ENCODE data around the gene STYK1. TPM values are rescaled to one million over a fixed set of nuclear protein-coding genes. Genes with fewer than 3 reads are reported as not detected.

Gene STYK1, protein sequence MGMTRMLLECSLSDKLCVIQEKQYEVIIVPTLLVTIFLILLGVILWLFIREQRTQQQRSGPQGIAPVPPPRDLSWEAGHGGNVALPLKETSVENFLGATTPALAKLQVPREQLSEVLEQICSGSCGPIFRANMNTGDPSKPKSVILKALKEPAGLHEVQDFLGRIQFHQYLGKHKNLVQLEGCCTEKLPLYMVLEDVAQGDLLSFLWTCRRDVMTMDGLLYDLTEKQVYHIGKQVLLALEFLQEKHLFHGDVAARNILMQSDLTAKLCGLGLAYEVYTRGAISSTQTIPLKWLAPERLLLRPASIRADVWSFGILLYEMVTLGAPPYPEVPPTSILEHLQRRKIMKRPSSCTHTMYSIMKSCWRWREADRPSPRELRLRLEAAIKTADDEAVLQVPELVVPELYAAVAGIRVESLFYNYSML
- total RNA-seq: 1.4 and 2.8 TPM in 2 replicates

DNA sequence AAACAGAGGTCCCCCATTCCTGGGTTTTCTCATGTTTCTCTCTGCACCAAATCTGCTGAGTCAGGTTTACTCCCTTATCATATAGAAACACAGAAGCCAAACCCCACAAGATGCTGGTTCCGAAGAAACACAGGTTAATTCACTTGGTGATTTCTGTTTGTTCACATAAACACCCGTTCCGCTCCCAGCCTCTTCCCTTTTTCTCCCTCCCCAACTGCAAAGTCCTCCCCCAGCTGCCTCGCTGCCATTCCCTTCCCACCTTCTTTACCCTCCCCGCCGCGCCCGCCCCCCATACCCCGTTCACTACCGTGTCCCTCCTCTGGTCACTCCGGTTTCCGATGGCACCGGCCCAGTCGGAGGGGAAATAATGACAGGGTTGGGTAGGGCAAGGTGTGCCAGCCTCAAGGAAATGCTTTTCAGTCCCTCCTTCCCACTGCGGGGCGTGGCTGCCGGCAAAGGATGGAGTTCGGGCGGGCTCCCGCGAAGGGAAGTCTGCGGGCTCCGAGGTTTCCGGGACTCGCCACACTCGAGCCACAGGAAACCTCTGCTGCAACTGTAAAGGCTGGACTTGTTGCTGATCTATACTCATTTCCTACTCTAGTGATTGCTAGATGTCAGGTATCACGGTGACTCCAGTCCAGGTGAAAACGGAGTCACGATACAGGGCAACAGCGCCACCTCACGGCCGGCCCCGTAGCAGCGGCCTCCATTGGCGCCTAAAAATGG, at the start of gene STYK1:
STYK1 (minus strand) TSS at position 394 of the 726 bp plus-strand sequence. CDS start 39,434 bp downstream, outside the sequence.

DNA sequence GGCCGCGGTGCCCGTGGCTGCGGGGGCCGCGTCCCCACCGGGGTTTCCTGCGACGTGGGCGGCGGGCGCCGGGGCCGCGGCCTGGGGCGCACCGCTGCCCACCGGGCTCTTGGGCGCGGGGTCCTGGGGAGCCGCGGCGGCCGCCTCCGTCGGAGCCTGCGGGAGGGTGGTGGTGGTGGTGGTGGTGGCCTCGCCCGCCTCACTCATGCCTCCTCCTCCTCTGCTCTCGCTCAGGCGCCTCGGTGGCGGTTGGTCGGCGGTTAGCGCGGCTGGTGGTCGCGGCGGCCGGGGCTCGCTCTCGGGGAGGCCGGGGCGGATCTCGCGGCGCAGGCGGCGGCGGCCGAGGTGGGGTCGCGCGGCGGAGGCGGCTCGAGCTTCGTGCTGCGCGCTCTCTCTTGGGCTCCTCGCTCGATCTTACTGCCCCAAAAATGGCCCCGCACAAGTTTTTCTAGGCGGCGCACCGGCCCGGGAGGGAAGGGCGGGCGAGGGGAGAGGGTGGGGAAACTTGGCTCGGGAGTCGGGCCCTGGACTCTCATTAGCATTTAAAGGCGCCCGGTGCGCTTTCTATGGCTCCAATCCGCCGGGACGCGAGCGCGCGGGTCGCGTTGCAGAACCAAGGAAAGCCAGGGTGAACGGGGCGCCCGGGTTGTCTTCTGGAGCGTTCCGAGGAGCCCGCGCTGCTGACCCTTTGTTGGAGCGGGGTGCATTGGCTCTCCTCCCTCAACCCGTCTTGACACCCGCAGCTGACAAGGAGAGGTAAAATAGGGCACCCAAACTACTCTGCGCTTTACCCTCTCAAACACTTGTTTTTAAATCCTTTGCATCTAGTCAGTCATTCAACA, 49.3 kb upstream of the STYK1 start, which contains the start of gene YBX3:
YBX3 (minus strand) TSS at position 419 of the 842 bp plus-strand sequence; CDS start at position 207, 212 bp downstream.

DNA sequence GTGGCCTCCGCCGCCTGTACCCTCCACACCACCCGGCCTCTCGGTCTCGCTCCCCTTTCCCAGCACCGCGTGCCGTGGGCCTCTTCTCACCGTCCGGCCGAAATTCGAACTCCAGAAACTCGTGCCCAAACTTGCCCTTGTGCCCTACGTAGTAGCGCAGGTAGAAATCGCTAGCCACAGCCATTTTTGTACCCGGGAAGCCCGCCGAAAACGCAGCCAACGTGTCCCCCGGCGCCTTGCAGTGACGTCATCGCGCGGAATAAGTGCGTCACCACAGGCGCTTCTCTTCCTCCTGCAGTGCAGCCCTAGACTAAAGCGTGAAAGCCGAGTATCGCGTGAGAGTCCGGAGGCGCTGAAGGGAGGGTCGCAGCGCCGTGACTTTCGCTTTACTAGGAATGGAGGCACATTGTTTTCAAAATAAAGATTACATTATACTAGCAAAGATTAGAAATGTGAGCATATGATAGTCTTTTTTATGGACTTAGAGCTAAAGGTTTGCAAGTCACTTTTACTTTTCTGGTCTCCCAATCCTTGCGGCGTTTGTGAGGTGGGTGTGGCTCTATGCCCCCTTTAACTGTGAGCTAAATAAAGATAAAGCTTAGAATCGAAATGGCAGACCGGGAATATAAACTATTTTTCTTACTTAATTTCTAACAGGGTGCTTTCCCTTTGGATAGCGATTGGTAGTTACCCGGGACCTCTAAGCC, 60.4 kb downstream of the STYK1 start, which contains the start of gene MAGOHB:
MAGOHB (minus strand) TSS at position 261 of the 707 bp plus-strand sequence; CDS start at position 184, 77 bp downstream.

Other genes starting within 250 kb of the STYK1 start
- gene KLRC2, start 238.0 kb downstream of the STYK1 start, total RNA-seq: 0.14 TPM in 1 of 2 replicates, not detected in the other
- not detected in 2 replicates for gene KLRC1, start 220.7 kb downstream of the STYK1 start, total RNA-seq
- gene EIF2S3B, start 168.2 kb downstream of the STYK1 start, total RNA-seq: 0.68 and 7.4 TPM in 2 replicates
- gene MAGOHB, start 60.4 kb downstream of the STYK1 start, total RNA-seq: 14.6 and 17.1 TPM in 2 replicates
- gene YBX3, start 49.3 kb upstream of the STYK1 start, total RNA-seq: 186 and 340 TPM in 2 replicates
- gene TAS2R7, start 128.6 kb upstream of the STYK1 start, total RNA-seq: not detected in 2 replicates
- 0.14 TPM in 1 of 2 replicates, not detected in the other for gene TAS2R8, start 133.2 kb upstream of the STYK1 start, total RNA-seq
- gene TAS2R9, start 136.1 kb upstream of the STYK1 start, total RNA-seq: 0.14 TPM in 1 of 2 replicates, not detected in the other
- gene TAS2R10, start 152.3 kb upstream of the STYK1 start, total RNA-seq: 1.4 TPM in 1 of 2 replicates, not detected in the other
- 1.4 TPM in 1 of 2 replicates, not detected in the other for gene PRR4, start 175.4 kb upstream of the STYK1 start, total RNA-seq
- 4.1 and 15.9 TPM in 2 replicates for gene PRH1, start 210.2 kb upstream of the STYK1 start, total RNA-seq
- under 0.01 and 3.3 TPM in 2 replicates for gene TAS2R13, start 235.5 kb upstream of the STYK1 start, total RNA-seq

Measured in nasal cavity respiratory epithelium epithelial cell of viscerocranial mucosa (primary cell).